Glutamatergic neuron (in vitro differentiated cells): Measurements from ENCODE around the gene NEXN. TPM values are rescaled to one million over a fixed set of nuclear protein-coding genes. Genes with fewer than 3 reads are reported as not detected.
A peak's percentile ranks its signal among the peaks of the same experiment; 100 is the strongest.

Experiments
- DNase-seq: peaks from one replicate; pipeline ENCODE4 v3.0.0; 2022
- H3K27ac Mint-ChIP-seq: one replicate; pipeline ENCODE4 v1.8.0; 2020; ENCODE audit warnings: mild to moderate bottlenecking, mixed read lengths, inconsistent platforms; ENCODE audit not compliant: unreplicated experiment
- H3K27me3 Mint-ChIP-seq: one replicate; pipeline ENCODE4 v1.8.0; 2020; ENCODE audit warnings: mild to moderate bottlenecking, moderate library complexity, mixed read lengths, inconsistent platforms; ENCODE audit not compliant: unreplicated experiment
- H3K36me3 Mint-ChIP-seq: one replicate; pipeline ENCODE4 v1.8.0; 2020; ENCODE audit warnings: mild to moderate bottlenecking, mixed read lengths, inconsistent platforms; ENCODE audit not compliant: unreplicated experiment
- H3K4me1 Mint-ChIP-seq: one replicate; pipeline ENCODE4 v1.8.0; 2020; ENCODE audit warnings: mild to moderate bottlenecking, low read depth, mixed read lengths, inconsistent platforms; ENCODE audit not compliant: unreplicated experiment
- H3K4me3 Mint-ChIP-seq: one replicate; pipeline ENCODE4 v1.8.0; 2020; ENCODE audit warnings: mild to moderate bottlenecking, mixed read lengths, inconsistent platforms; ENCODE audit not compliant: unreplicated experiment
- H3K9me3 Mint-ChIP-seq: one replicate; pipeline ENCODE4 v1.8.0; 2020; ENCODE audit warnings: mild to moderate bottlenecking, moderate library complexity, mixed read lengths, inconsistent platforms; ENCODE audit not compliant: unreplicated experiment
- CTCF ChIP-seq: fragments of 200-600 bp; sonication (generic); IDR thresholded peaks from one replicate; pipeline ENCODE4 v1.5.0; 2021; ENCODE audit not compliant: partially characterized antibody, unreplicated experiment
- long read RNA-seq: library from polyadenylated mRNA; unstranded; transcript quantifications from one replicate; pipeline ENCODE4 v2.0.0, GENCODE V29; 2020; ENCODE audit not compliant: unreplicated experiment
- total RNA-seq: library from RNA; stranded (reverse); fragmentation: NEBNext Ultra II Directional; extraction: Animal tissue kit (Norgen Biotek cat#: 25700); gene quantifications from one replicate; pipeline ENCODE4 v1.2.1, GENCODE V29; 2021; ENCODE audit not compliant: unreplicated experiment

Gene NEXN
- total RNA-seq = 0.76 TPM
- long read RNA-seq = 0 reads

- Mint-ChIP-seq H3K27me3 (no peaks in the 10 kb centered on the region), H3K4me1 (no peaks in the 10 kb centered on the region), H3K36me3 (no peaks in the 10 kb centered on the region), H3K27ac (no peak within 1 kb of the TSS), H3K4me3 (peak within 1 kb of the TSS; percentile 90), H3K9me3 (no peaks in the 10 kb centered on the region)
- no peak for TF ChIP-seq CTCF
- DNase-seq = peak; percentile 71
These were observed at the start of gene NEXN for GRCh38 chr1:77888081-77888780. NEXN (plus strand) TSS chr1:77888624; CDS start chr1:77916107, 27,483 bp downstream.

GRCh38 chr1:77841574-77841973 is 46.9 kb upstream of the NEXN start:
- H3K9me3 Mint-ChIP-seq = no peaks in the 10 kb centered on the region
- no peaks in the 10 kb centered on the region for H3K4me1 Mint-ChIP-seq
- no peak overlapping the region for H3K27ac Mint-ChIP-seq

GRCh38 chr1:77845951-77846350 is 42.5 kb upstream of the NEXN start:
- no peak for DNase-seq
- no peaks in the 10 kb centered on the region for H3K27me3 Mint-ChIP-seq
- no peaks in the 10 kb centered on the region for H3K9me3 Mint-ChIP-seq
- H3K4me3 Mint-ChIP-seq = no peak overlapping the region
- no peaks in the 10 kb centered on the region for H3K4me1 Mint-ChIP-seq
- no peak overlapping the region for H3K27ac Mint-ChIP-seq
- no peaks in the 10 kb centered on the region for H3K36me3 Mint-ChIP-seq
- no peak for TF ChIP-seq CTCF

More at GRCh38 chr1:77841574-77841973, 46.9 kb upstream of the NEXN start:
- H3K4me3 Mint-ChIP-seq = no peak overlapping the region
- no peak for DNase-seq
- no peaks in the 10 kb centered on the region for H3K36me3 Mint-ChIP-seq
- no peaks in the 10 kb centered on the region for H3K27me3 Mint-ChIP-seq
- TF ChIP-seq CTCF = no peak

GRCh38 chr1:77846966-77847365 is 41.5 kb upstream of the NEXN start:
- H3K27me3 Mint-ChIP-seq = no peaks in the 10 kb centered on the region
- no peaks in the 10 kb centered on the region for H3K4me1 Mint-ChIP-seq
- no peaks in the 10 kb centered on the region for H3K36me3 Mint-ChIP-seq
- H3K27ac Mint-ChIP-seq = no peak overlapping the region
- DNase-seq = no peak
- TF ChIP-seq CTCF = no peak
- no peaks in the 10 kb centered on the region for H3K9me3 Mint-ChIP-seq
- no peak overlapping the region for H3K4me3 Mint-ChIP-seq

- DNase-seq = no peak
- TF ChIP-seq CTCF = no peak
- H3K27me3 Mint-ChIP-seq = no peaks in the 10 kb centered on the region
- H3K4me3 Mint-ChIP-seq = no peak overlapping the region
- H3K4me1 Mint-ChIP-seq = no peaks in the 10 kb centered on the region
- H3K9me3 Mint-ChIP-seq = no peaks in the 10 kb centered on the region
- H3K27ac Mint-ChIP-seq = no peak overlapping the region
- no peaks in the 10 kb centered on the region for H3K36me3 Mint-ChIP-seq
These were observed 40.8 kb upstream of the NEXN start for GRCh38 chr1:77847621-77848080.
